ENCODE data around the gene CRYBG2. TPM values are rescaled to one million over a fixed set of nuclear protein-coding genes. Genes with fewer than 3 reads are reported as not detected.
A peak's percentile ranks its signal among the peaks of the same experiment; 100 is the strongest.

Gene CRYBG2
- total RNA-seq, 6 experiments from 2014 or later: 0.81 to 1.9 (median 1.7) TPM; not detected in 3

DNA sequence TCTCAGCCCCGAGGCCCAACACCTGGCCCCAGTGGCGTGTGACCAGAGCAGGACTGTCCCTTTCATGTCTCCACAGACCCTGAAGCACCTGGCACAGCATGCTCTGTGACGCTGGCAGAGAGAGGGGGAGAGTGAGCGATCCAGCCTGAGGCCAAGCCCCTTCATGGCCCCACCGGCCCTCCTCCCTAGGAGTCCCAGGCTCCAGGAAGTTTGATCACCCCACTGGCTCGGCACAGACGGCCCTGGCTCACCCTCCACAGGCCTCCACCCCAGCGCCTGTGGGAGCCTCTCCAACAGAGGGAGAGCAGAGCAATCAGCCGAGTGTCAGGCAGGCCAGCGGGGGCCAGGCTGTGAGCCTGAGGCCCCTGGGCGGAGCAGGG, 63.1 kb downstream of the CRYBG2 start:
- intact Hi-C loops (cut with DNase I): loop anchor here in 1 of 2 donors (10.0 kb wide), 1 partner anchor 74 kb away; no protein-coding TSS in a partner anchor
- H3K36me3 ChIP-seq: no peaks in the 10 kb centered on the region
- H3K27me3 ChIP-seq: no peaks in the 10 kb centered on the region
- no peak for TF ChIP-seq POLR2A (IDR thresholded peaks at IDR 0.05)
- TF ChIP-seq, protein P1, sequence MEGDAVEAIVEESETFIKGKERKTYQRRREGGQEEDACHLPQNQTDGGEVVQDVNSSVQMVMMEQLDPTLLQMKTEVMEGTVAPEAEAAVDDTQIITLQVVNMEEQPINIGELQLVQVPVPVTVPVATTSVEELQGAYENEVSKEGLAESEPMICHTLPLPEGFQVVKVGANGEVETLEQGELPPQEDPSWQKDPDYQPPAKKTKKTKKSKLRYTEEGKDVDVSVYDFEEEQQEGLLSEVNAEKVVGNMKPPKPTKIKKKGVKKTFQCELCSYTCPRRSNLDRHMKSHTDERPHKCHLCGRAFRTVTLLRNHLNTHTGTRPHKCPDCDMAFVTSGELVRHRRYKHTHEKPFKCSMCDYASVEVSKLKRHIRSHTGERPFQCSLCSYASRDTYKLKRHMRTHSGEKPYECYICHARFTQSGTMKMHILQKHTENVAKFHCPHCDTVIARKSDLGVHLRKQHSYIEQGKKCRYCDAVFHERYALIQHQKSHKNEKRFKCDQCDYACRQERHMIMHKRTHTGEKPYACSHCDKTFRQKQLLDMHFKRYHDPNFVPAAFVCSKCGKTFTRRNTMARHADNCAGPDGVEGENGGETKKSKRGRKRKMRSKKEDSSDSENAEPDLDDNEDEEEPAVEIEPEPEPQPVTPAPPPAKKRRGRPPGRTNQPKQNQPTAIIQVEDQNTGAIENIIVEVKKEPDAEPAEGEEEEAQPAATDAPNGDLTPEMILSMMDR (IDR thresholded peaks at IDR 0.05): no peak
- ATAC-seq (no peak), DNase-seq (no peak)
- peak overlapping the region in 2 of 3 donors; percentile 20 to 53 for H3K27ac ChIP-seq
- peaks cover 0 to 3% (median 0%) of the 10 kb centered on the region in 4 donors for H3K4me1 ChIP-seq
- WGBS (ENCODE audit: insufficient coverage, low coverage, low lambda C conversion rate, missing lambda C conversion rate): no CpG with 5 or more reads among the region's 11 CpGs
- no peak overlapping the region for H3K4me3 ChIP-seq
- H3K9me3 ChIP-seq: no peaks in the 10 kb centered on the region

DNA sequence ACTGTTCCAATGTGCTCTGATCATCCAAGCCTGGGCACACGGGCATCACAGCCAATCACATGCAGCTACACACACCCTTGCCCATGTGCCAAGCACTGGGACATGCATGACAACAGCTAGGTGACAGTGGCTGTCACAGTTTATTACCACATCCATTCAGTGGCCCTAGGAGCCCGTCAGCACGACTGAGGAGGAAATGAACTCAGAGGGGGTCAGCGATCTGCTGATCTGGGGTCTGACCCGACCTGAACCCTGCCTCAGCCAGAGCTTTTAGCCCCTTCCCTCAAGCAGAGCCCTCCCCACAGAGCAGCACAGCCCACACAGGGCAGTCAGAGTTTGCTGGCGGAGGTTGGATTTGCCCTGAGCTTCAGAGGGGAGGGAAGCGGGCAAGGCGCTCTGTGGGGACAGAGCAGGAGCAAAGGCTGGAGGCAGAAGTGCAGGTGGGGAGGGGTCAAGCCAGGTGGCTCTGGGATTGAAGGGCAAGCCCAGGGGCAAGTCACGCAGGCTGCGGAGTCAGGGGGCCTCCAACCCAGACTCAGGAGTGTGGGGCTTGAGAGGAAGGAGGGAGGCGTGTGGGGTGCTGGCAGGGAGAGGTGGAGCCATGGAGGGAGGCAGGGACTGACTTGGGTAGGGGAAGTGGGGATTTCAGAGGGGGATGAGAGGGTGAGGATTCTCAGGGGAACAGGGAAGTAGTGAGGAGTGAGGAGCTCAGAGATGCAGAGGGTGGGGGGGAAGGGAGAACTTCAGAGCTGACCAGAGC, 63.6 kb downstream of the CRYBG2 start:
- Histone ChIP-seq H3K36me3 (no peaks in the 10 kb centered on the region), H3K27me3 (no peaks in the 10 kb centered on the region), H3K4me1 (peaks cover 0 to 3% (median 0%) of the 10 kb centered on the region in 4 donors), H3K4me3 (no peak overlapping the region), H3K27ac (peak overlapping the region; percentile 15 to 53 (median 20)), H3K9me3 (no peaks in the 10 kb centered on the region)
- DNase-seq (no peak), ATAC-seq (peak; percentile 5 to 45 (median 26))
- TF ChIP-seq, protein P1 (IDR thresholded peaks at IDR 0.05): no peak
- TF ChIP-seq POLR2A (IDR thresholded peaks at IDR 0.05): no peak
- intact Hi-C loops (cut with DNase I): loop anchor here in 1 of 2 donors (10.0 kb wide), 1 partner anchor 74 kb away; no protein-coding TSS in a partner anchor
- WGBS (ENCODE audit: insufficient coverage, low coverage, low lambda C conversion rate, missing lambda C conversion rate): 80% methylated on average over 7 of the region's 11 CpGs

DNA sequence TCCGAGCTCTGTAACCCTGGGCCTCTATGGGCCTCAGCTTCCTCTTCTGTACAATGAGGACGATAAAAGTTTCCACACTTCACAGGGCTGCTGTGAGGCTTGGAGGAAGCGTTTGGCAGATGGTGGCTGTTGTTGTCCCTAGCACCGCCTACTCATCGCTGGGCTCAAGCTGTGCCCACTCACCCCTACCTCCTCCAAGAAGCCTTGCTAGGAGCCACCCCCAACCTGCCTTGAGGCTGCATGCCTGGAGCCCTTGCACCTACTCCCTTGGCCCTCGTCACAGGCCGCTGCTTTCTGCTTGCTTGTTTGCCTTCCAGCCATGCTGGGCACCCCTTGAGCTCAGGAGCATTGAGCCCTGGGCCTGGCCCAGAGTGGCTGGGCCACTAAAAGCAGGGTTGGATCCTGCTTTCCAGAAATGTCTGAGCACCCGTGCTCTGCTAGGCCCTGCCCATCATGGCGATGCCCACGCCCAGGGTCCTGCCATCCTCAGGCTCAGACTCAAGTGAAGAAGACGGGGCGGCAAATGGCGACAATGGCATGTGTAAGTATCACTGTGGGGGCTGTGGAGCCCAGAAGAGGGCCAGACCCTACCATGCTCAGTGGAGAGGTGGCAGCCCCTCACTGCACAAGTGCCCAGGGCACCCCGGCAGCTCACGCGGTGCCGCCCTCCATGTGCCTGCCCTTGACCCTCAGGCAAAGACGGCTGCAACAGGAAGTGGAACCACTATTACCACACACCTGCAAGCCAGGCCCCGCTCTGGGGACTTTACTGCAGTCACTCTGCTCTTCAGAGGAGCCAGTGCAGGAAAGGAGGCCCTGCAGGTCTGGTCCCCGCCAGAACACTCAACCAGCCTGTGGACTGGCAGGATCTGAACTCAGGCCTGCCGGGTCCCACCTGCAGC, 64.5 kb downstream of the CRYBG2 start:
- TF ChIP-seq, protein P1 (IDR thresholded peaks at IDR 0.05): no peak
- no peak for TF ChIP-seq POLR2A (IDR thresholded peaks at IDR 0.05)
- intact Hi-C loops (cut with DNase I): loop anchor here (10.0 kb wide), 1 partner anchor 75 kb away; no protein-coding TSS in a partner anchor
- Histone ChIP-seq H3K4me1 (peaks cover 0 to 9% (median 0%) of the 10 kb centered on the region in 4 donors), H3K9me3 (no peaks in the 10 kb centered on the region), H3K27ac (peak overlapping the region; percentile 20 to 53 (median 31)), H3K4me3 (no peak overlapping the region), H3K36me3 (no peaks in the 10 kb centered on the region), H3K27me3 (no peaks in the 10 kb centered on the region)
- ATAC-seq (peak; percentile 19 to 33 (median 27)), DNase-seq (peak in 2 of 3 donors; percentile 48)
- WGBS (ENCODE audit: insufficient coverage, low coverage, low lambda C conversion rate, missing lambda C conversion rate): 78% methylated on average over 4 of the region's 21 CpGs

DNA sequence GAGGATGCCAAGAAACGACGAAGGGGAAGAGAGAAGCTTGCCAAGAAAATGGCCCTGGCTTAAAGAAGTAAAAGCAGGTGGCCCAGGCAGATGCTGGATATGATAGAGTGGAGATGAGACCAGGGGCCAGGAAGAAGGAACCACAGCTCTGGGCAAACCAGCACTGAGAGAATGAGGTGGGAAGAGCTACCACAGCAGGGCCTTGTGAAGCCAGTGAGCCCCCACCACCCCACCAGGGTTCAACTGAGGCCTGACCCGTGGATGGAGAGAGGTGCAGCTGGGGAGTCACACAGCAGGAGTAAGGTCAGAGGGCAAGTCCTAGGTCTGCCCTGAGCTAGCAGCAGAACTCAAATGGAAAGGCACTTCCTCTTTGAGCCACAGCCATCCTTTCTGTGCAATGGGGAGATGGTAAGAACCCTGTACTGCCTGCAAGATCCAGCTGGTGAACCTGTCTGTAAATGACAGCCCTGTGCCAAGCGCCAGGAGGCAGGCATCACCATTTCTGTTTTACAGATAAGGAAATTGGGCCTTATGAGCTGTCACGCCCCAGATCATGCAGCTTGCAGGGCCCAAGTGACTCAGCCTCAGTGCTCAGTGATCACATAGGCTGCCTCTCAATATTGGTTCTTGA, 65.5 kb downstream of the CRYBG2 start:
- peak overlapping the region; percentile 20 to 53 (median 31) for H3K27ac ChIP-seq
- DNase-seq: no peak
- H3K4me1 ChIP-seq: peaks cover 0 to 10% (median 0%) of the 10 kb centered on the region in 4 donors
- TF ChIP-seq, protein P1 (IDR thresholded peaks at IDR 0.05): no peak
- no peak for TF ChIP-seq POLR2A (IDR thresholded peaks at IDR 0.05)
- no peaks in the 10 kb centered on the region for H3K36me3 ChIP-seq
- H3K27me3 ChIP-seq: no peaks in the 10 kb centered on the region
- ATAC-seq: peak in 1 of 4 donors; percentile 4
- intact Hi-C loops (cut with DNase I): loop anchor here in 1 of 2 donors (10.0 kb wide), 1 partner anchor 76 kb away; no protein-coding TSS in a partner anchor
- no peaks in the 10 kb centered on the region for H3K9me3 ChIP-seq
- 41% methylated on average over 2 of the region's 5 CpGs for WGBS (ENCODE audit: insufficient coverage, low coverage, low lambda C conversion rate, missing lambda C conversion rate)
- H3K4me3 ChIP-seq: no peak overlapping the region

Data from right lobe of liver (tissue), 6 donors.